Stomach (tissue), 4 donors: Measurements from ENCODE around the gene C2CD4D.

Experiments
- EP300 ChIP-seq: sonication (generic); formaldehyde crosslinking; IDR thresholded peaks from one replicate; pipeline ENCODE4 v1.6.1; 2017; ENCODE audit warnings: antibody characterized with exemption
- POLR2A ChIP-seq, 4 donors: fragments of 450-650 bp; IDR thresholded peaks; one replicate each; pipeline ENCODE4 v1.6.1; 2016; ENCODE audit warnings: antibody characterized with exemption in 4 of 4, control low read depth in 2 of 4, mild to moderate bottlenecking in 1 of 4, moderate library complexity in 1 of 4
- POLR2AphosphoS5 ChIP-seq, 3 donors: sonication (generic); formaldehyde crosslinking; IDR thresholded peaks; one replicate each; pipeline ENCODE4 v1.6.1; 2016; ENCODE audit warnings: antibody characterized with exemption in 3 of 3
- TF ChIP-seq, protein P1 (sequence below), 7 experiments: fragments of 450-650 bp in 4 of 7; fragments of 200-600 bp in 3 of 7; sonication (generic) in 3 of 7; IDR thresholded peaks; one replicate each; pipeline ENCODE4 v1.5.1; 2016 to 2019; ENCODE audit warnings: antibody characterized with exemption in 7 of 7, control low read depth in 2 of 7, mild to moderate bottlenecking in 1 of 7

DNA sequence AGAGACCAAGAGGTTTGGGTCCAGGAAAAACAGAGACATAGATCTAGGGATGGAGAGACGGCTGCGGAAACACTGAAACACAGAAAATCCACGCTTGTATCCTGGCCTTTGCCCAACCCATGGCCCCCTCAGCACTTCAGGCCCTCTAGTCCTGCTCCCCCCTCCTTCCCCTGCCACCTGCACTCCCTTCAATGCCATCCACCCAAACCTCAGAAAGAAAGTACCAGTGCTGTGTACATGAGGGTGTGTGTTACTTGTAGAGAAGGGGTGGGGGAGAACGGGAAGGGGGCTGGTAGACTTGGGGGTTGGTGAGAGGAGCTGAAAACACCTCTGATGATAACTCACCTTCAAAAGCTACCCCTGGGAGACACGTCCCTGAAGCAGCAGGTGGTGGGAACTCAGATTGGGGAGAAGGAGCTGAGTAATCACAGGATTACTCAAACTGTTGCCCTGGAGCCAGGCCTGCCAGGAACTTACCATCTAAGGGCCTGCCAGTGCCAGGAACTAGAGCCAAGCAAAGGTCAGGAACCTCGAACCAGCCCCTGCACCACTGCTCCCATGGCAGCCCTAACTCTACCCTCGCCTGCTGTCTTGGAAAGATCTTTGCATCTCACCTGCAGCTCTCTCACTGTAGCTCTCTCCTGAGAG is 19.5 kb downstream of the C2CD4D start:
- TF ChIP-seq, protein P1, sequence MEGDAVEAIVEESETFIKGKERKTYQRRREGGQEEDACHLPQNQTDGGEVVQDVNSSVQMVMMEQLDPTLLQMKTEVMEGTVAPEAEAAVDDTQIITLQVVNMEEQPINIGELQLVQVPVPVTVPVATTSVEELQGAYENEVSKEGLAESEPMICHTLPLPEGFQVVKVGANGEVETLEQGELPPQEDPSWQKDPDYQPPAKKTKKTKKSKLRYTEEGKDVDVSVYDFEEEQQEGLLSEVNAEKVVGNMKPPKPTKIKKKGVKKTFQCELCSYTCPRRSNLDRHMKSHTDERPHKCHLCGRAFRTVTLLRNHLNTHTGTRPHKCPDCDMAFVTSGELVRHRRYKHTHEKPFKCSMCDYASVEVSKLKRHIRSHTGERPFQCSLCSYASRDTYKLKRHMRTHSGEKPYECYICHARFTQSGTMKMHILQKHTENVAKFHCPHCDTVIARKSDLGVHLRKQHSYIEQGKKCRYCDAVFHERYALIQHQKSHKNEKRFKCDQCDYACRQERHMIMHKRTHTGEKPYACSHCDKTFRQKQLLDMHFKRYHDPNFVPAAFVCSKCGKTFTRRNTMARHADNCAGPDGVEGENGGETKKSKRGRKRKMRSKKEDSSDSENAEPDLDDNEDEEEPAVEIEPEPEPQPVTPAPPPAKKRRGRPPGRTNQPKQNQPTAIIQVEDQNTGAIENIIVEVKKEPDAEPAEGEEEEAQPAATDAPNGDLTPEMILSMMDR (IDR thresholded peaks at IDR 0.05), result no peak
- no peak for TF ChIP-seq POLR2AphosphoS5 (IDR thresholded peaks at IDR 0.05)
- no peak for TF ChIP-seq POLR2A (IDR thresholded peaks at IDR 0.05)
- no peak for TF ChIP-seq EP300
